Measurements from ENCODE around the gene CHST14.

Gene CHST14

GRCh38 chr15:40456299-40456712 lies 14.5 kb upstream of the CHST14 start:
- Histone ChIP-seq H3K9ac (ENCODE audit: low read length) (no peak overlapping the region), H3K36me3 (ENCODE audit: control insufficient read depth, insufficient read depth, low read length, severe bottlenecking) (peaks cover 12% of the 10 kb centered on the region), H3K9me3 (ENCODE audit: control insufficient read depth, low read length) (no peaks in the 10 kb centered on the region), H3K27me3 (replicated peaks; ENCODE audit: control insufficient read depth, insufficient read depth, low read length) (no peaks in the 10 kb centered on the region), H3K4me3 (ENCODE audit: low read length) (no peak overlapping the region), H3K4me1 (ENCODE audit: control insufficient read depth, insufficient read depth, low read length) (peaks cover 27% of the 10 kb centered on the region)
- no peak for DNase-seq (ENCODE audit: low read depth)

GRCh38 chr15:40456738-40457137 lies 14.0 kb upstream of the CHST14 start:
- Histone ChIP-seq H3K36me3 (ENCODE audit: control insufficient read depth, insufficient read depth, low read length, severe bottlenecking) (peaks cover 12% of the 10 kb centered on the region), H3K27me3 (replicated peaks; ENCODE audit: control insufficient read depth, insufficient read depth, low read length) (no peaks in the 10 kb centered on the region), H3K9me3 (ENCODE audit: control insufficient read depth, low read length) (no peaks in the 10 kb centered on the region), H3K4me1 (ENCODE audit: control insufficient read depth, insufficient read depth, low read length) (peaks cover 27% of the 10 kb centered on the region), H3K4me3 (ENCODE audit: low read length) (no peak overlapping the region), H3K9ac (ENCODE audit: low read length) (no peak overlapping the region)
- no peak for DNase-seq (ENCODE audit: low read depth)

- Histone ChIP-seq H3K9ac (ENCODE audit: low read length) (no peak overlapping the region), H3K4me1 (ENCODE audit: control insufficient read depth, insufficient read depth, low read length) (peaks cover 27% of the 10 kb centered on the region), H3K9me3 (ENCODE audit: control insufficient read depth, low read length) (no peaks in the 10 kb centered on the region), H3K36me3 (ENCODE audit: control insufficient read depth, insufficient read depth, low read length, severe bottlenecking) (peaks cover 20% of the 10 kb centered on the region), H3K4me3 (ENCODE audit: low read length) (no peak overlapping the region), H3K27me3 (replicated peaks; ENCODE audit: control insufficient read depth, insufficient read depth, low read length) (no peaks in the 10 kb centered on the region)
- DNase-seq (ENCODE audit: low read depth): no peak
These were observed 12.1 kb upstream of the CHST14 start for GRCh38 chr15:40458495-40459371.

- peaks cover 27% of the 10 kb centered on the region for H3K4me1 ChIP-seq (ENCODE audit: control insufficient read depth, insufficient read depth, low read length)
- no peaks in the 10 kb centered on the region for H3K9me3 ChIP-seq (ENCODE audit: control insufficient read depth, low read length)
- H3K4me3 ChIP-seq (ENCODE audit: low read length): no peak overlapping the region
- DNase-seq (ENCODE audit: low read depth): no peak
- no peak overlapping the region for H3K9ac ChIP-seq (ENCODE audit: low read length)
- H3K36me3 ChIP-seq (ENCODE audit: control insufficient read depth, insufficient read depth, low read length, severe bottlenecking): peaks cover 28% of the 10 kb centered on the region
- no peaks in the 10 kb centered on the region for H3K27me3 ChIP-seq (replicated peaks; ENCODE audit: control insufficient read depth, insufficient read depth, low read length)
These were observed 11.3 kb upstream of the CHST14 start for GRCh38 chr15:40459391-40460015.

- Histone ChIP-seq H3K4me3 (ENCODE audit: low read length) (no peak overlapping the region), H3K9me3 (ENCODE audit: control insufficient read depth, low read length) (no peaks in the 10 kb centered on the region), H3K27me3 (replicated peaks; ENCODE audit: control insufficient read depth, insufficient read depth, low read length) (no peaks in the 10 kb centered on the region), H3K9ac (ENCODE audit: low read length) (no peak overlapping the region), H3K36me3 (ENCODE audit: control insufficient read depth, insufficient read depth, low read length, severe bottlenecking) (peaks cover 37% of the 10 kb centered on the region), H3K4me1 (ENCODE audit: control insufficient read depth, insufficient read depth, low read length) (peaks cover 18% of the 10 kb centered on the region)
- DNase-seq (ENCODE audit: low read depth): no peak
These were observed 10.4 kb upstream of the CHST14 start for GRCh38 chr15:40460404-40460803.

- no peak for DNase-seq (ENCODE audit: low read depth)
- Histone ChIP-seq H3K9ac (ENCODE audit: low read length) (no peak overlapping the region), H3K4me1 (ENCODE audit: control insufficient read depth, insufficient read depth, low read length) (peaks cover 10% of the 10 kb centered on the region), H3K4me3 (ENCODE audit: low read length) (no peak overlapping the region), H3K36me3 (ENCODE audit: control insufficient read depth, insufficient read depth, low read length, severe bottlenecking) (peaks cover 47% of the 10 kb centered on the region), H3K27me3 (replicated peaks; ENCODE audit: control insufficient read depth, insufficient read depth, low read length) (no peaks in the 10 kb centered on the region), H3K9me3 (ENCODE audit: control insufficient read depth, low read length) (no peaks in the 10 kb centered on the region)
These were observed 8.8 kb upstream of the CHST14 start for GRCh38 chr15:40461958-40462357.

GRCh38 chr15:40463279-40463678 lies 7.5 kb upstream of the CHST14 start:
- H3K9me3 ChIP-seq (ENCODE audit: control insufficient read depth, low read length): no peaks in the 10 kb centered on the region
- peaks cover 50% of the 10 kb centered on the region for H3K36me3 ChIP-seq (ENCODE audit: control insufficient read depth, insufficient read depth, low read length, severe bottlenecking)
- peaks cover 4% of the 10 kb centered on the region for H3K4me1 ChIP-seq (ENCODE audit: control insufficient read depth, insufficient read depth, low read length)
- H3K9ac ChIP-seq (ENCODE audit: low read length): no peak overlapping the region
- no peak for DNase-seq (ENCODE audit: low read depth)
- H3K27me3 ChIP-seq (replicated peaks; ENCODE audit: control insufficient read depth, insufficient read depth, low read length): no peaks in the 10 kb centered on the region
- no peak overlapping the region for H3K4me3 ChIP-seq (ENCODE audit: low read length)

DNA sequence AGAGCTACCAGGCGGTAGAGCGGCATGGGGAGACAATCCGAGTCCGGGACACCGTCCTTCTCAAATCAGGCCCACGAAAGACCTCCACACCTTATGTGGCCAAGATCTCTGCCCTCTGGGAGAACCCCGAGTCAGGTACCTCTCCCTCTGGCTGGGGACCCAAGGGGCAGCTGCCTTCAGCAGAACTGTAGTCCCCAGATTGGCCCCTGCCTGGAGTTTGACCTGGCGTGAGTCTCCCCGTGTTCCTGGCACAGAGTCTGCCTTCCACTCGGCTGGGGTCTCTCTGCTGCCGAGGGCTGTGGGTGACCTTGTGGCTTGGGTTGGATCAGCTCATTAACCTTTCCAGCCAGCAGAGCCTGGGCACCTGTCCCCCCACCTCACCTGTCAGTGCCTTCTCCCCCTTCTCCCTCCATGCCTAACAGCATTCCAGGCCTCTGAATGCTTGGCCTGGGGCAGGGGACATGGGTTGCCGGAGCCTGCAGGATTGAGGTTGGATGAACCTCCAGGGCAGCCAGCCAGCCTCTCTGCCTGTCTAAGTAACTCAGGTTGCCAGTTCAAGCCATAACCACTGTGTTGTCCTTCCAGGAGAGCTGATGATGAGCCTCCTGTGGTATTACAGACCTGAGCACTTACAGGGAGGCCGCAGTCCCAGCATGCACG lies 6.8 kb upstream of the CHST14 start:
- H3K36me3 ChIP-seq (ENCODE audit: control insufficient read depth, insufficient read depth, low read length, severe bottlenecking): peaks cover 49% of the 10 kb centered on the region
- H3K4me3 ChIP-seq (ENCODE audit: low read length): no peak overlapping the region
- H3K4me1 ChIP-seq (ENCODE audit: control insufficient read depth, insufficient read depth, low read length): peaks cover 4% of the 10 kb centered on the region
- H3K9me3 ChIP-seq (ENCODE audit: control insufficient read depth, low read length): no peaks in the 10 kb centered on the region
- H3K27me3 ChIP-seq (replicated peaks; ENCODE audit: control insufficient read depth, insufficient read depth, low read length): no peaks in the 10 kb centered on the region
- no peak for DNase-seq (ENCODE audit: low read depth)
- H3K9ac ChIP-seq (ENCODE audit: low read length): no peak overlapping the region

- Histone ChIP-seq H3K9ac (ENCODE audit: low read length) (no peak overlapping the region), H3K4me3 (ENCODE audit: low read length) (no peak overlapping the region), H3K36me3 (ENCODE audit: control insufficient read depth, insufficient read depth, low read length, severe bottlenecking) (peaks cover 42% of the 10 kb centered on the region), H3K9me3 (ENCODE audit: control insufficient read depth, low read length) (no peaks in the 10 kb centered on the region), H3K4me1 (ENCODE audit: control insufficient read depth, insufficient read depth, low read length) (peaks cover 8% of the 10 kb centered on the region), H3K27me3 (replicated peaks; ENCODE audit: control insufficient read depth, insufficient read depth, low read length) (no peaks in the 10 kb centered on the region)
- no peak for DNase-seq (ENCODE audit: low read depth)
These were observed 6.1 kb upstream of the CHST14 start for GRCh38 chr15:40464595-40465185.

GRCh38 chr15:40465939-40466338 lies 4.8 kb upstream of the CHST14 start:
- no peak overlapping the region for H3K4me3 ChIP-seq (ENCODE audit: low read length)
- no peaks in the 10 kb centered on the region for H3K27me3 ChIP-seq (replicated peaks; ENCODE audit: control insufficient read depth, insufficient read depth, low read length)
- no peak for DNase-seq (ENCODE audit: low read depth)
- no peak overlapping the region for H3K9ac ChIP-seq (ENCODE audit: low read length)
- no peaks in the 10 kb centered on the region for H3K9me3 ChIP-seq (ENCODE audit: control insufficient read depth, low read length)
- peaks cover 41% of the 10 kb centered on the region for H3K36me3 ChIP-seq (ENCODE audit: control insufficient read depth, insufficient read depth, low read length, severe bottlenecking)
- peaks cover 17% of the 10 kb centered on the region for H3K4me1 ChIP-seq (ENCODE audit: control insufficient read depth, insufficient read depth, low read length)
